ENCODE measurements around the gene ASIC5. TPM values are rescaled to one million over a fixed set of nuclear protein-coding genes. Genes with fewer than 3 reads are reported as not detected.

Gene ASIC5
- total RNA-seq, 1 experiment from 2014 or later = not detected

DNA sequence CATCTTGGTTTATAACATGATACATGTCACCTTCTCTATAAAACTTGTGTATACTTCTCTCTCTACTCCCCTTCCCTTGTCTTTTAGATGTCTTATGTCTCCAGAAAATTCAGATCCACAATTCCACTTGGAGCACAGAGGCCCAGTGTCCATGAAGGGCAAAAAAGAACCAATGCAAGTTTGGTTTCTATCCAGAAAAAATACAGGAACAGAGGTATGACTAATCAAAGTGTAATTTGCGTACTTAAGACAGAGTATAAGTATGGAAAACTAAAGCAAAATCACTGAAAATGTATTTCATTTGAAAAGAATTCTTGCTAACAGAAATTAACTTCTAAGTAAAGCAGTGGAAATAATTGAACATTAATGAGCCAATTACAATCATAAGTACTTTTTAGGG lies 61.1 kb downstream of the ASIC5 start:
- Histone ChIP-seq H2BK12ac (ENCODE audit: insufficient read length, low read depth, low read length) (no peak overlapping the region), H2BK15ac (ENCODE audit: low read depth, low read length) (no peak overlapping the region), H4K5ac (ENCODE audit: insufficient read length, low read depth, low read length) (no peak overlapping the region), H2BK20ac (ENCODE audit: low read depth, low read length, poor library complexity, severe bottlenecking) (no peak overlapping the region), H3K9ac (ENCODE audit: extremely low read depth, insufficient read length, low read length) (no peak overlapping the region), H3K23me2 (ENCODE audit: insufficient read length, low read depth, low read length, poor library complexity, severe bottlenecking) (no peaks in the 10 kb centered on the region), H4K20me1 (ENCODE audit: control insufficient read depth, insufficient read depth, insufficient read length) (no peaks in the 10 kb centered on the region), H4K91ac (ENCODE audit: insufficient read length, low read depth, low read length) (no peak overlapping the region), H2AK5ac (ENCODE audit: insufficient read length, low read length) (no peak overlapping the region), H2AFZ (ENCODE audit: low read length) (no peak overlapping the region), H3K14ac (ENCODE audit: insufficient read depth, low read length) (no peak overlapping the region), H3K56ac (ENCODE audit: insufficient read length, low read depth, low read length) (no peak overlapping the region), H3K4ac (ENCODE audit: low read depth, low read length) (no peak overlapping the region), H4K8ac (replicated peaks; ENCODE audit: insufficient read length, low read depth, low read length) (no peak overlapping the region), H3K23ac (ENCODE audit: insufficient read length, low read depth, low read length) (no peak overlapping the region), H3K18ac (ENCODE audit: insufficient read length, low read depth, low read length) (no peak overlapping the region), H3K79me1 (ENCODE audit: insufficient read depth, low read depth, low read length, poor library complexity, severe bottlenecking) (no peaks in the 10 kb centered on the region), H2BK120ac (ENCODE audit: low read depth, low read length, poor library complexity, severe bottlenecking) (no peak overlapping the region), H2BK5ac (ENCODE audit: insufficient read length, low read length) (no peak overlapping the region), H3K4me1 (ENCODE audit: insufficient read depth, low read length) (no peaks in the 10 kb centered on the region), H3K4me2 (ENCODE audit: insufficient read depth, insufficient read length, low read length) (no peak overlapping the region), H3K27me3 (ENCODE audit: insufficient read depth, low read length) (no peaks in the 10 kb centered on the region), H3K9me3 (ENCODE audit: control insufficient read depth, low read depth, low read length) (no peaks in the 10 kb centered on the region), H3T11ph (ENCODE audit: low read length) (no peak overlapping the region), H3K27ac (ENCODE audit: insufficient read length, low read depth, low read length) (no peak overlapping the region), H3K79me2 (ENCODE audit: insufficient read depth, low read length) (no peaks in the 10 kb centered on the region)
- no CpG with 5 or more reads among the region's 1 CpG for WGBS (ENCODE audit: extremely low coverage, insufficient read length, low lambda C conversion rate)
- H3K4me1 Mint-ChIP-seq = no peaks in the 10 kb centered on the region
- H3K27me3 Mint-ChIP-seq (ENCODE audit: low read depth) = no peaks in the 10 kb centered on the region
- no peaks in the 10 kb centered on the region for H3K9me3 Mint-ChIP-seq
- no peaks in the 10 kb centered on the region for H3K36me3 Mint-ChIP-seq (ENCODE audit: insufficient read depth in 1 of 3, low read depth in 3 of 3)
- no peak overlapping the region for H3K27ac Mint-ChIP-seq
- TF ChIP-seq, protein P1, sequence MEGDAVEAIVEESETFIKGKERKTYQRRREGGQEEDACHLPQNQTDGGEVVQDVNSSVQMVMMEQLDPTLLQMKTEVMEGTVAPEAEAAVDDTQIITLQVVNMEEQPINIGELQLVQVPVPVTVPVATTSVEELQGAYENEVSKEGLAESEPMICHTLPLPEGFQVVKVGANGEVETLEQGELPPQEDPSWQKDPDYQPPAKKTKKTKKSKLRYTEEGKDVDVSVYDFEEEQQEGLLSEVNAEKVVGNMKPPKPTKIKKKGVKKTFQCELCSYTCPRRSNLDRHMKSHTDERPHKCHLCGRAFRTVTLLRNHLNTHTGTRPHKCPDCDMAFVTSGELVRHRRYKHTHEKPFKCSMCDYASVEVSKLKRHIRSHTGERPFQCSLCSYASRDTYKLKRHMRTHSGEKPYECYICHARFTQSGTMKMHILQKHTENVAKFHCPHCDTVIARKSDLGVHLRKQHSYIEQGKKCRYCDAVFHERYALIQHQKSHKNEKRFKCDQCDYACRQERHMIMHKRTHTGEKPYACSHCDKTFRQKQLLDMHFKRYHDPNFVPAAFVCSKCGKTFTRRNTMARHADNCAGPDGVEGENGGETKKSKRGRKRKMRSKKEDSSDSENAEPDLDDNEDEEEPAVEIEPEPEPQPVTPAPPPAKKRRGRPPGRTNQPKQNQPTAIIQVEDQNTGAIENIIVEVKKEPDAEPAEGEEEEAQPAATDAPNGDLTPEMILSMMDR (conservative IDR thresholded peaks at IDR 0.05) = no peak
- DNase-seq = no peak
- no peak overlapping the region for H3K4me3 Mint-ChIP-seq
